ENCODE data around the gene SLC25A10.

The SLC25A10 gene

GRCh38 chr17:81700353-81701287, 11.5 kb upstream of the SLC25A10 start:
- no peak for TF ChIP-seq CTCF (IDR thresholded peaks at IDR 0.05; ENCODE audit: insufficient read depth, low read depth, low read length, missing control alignments)
- DNase-seq (ENCODE audit: low read depth): no peak
- no peak overlapping the region for H3K4me3 ChIP-seq (ENCODE audit: low read depth, low read length)

- DNase-seq (ENCODE audit: low read depth): no peak
- peak overlapping the region; percentile 93 for H3K4me3 ChIP-seq (ENCODE audit: low read depth, low read length)
- TF ChIP-seq CTCF (IDR thresholded peaks at IDR 0.05; ENCODE audit: insufficient read depth, low read depth, low read length, missing control alignments): peak; percentile 9
Measured at GRCh38 chr17:81701288-81702071, 10.6 kb upstream of the SLC25A10 start.

- peak within 1 kb of the TSS; percentile 93 for H3K4me3 ChIP-seq (ENCODE audit: low read depth, low read length)
- DNase-seq (ENCODE audit: low read depth): peak; percentile 96
- TF ChIP-seq CTCF (IDR thresholded peaks at IDR 0.05; ENCODE audit: insufficient read depth, low read depth, low read length, missing control alignments): no peak
Measured at GRCh38 chr17:81702934-81703746, 8.9 kb upstream of the SLC25A10 start, which contains the start of gene MRPL12. MRPL12 (plus strand) TSS chr17:81703367; CDS start chr17:81703502, 135 bp downstream.

DNA sequence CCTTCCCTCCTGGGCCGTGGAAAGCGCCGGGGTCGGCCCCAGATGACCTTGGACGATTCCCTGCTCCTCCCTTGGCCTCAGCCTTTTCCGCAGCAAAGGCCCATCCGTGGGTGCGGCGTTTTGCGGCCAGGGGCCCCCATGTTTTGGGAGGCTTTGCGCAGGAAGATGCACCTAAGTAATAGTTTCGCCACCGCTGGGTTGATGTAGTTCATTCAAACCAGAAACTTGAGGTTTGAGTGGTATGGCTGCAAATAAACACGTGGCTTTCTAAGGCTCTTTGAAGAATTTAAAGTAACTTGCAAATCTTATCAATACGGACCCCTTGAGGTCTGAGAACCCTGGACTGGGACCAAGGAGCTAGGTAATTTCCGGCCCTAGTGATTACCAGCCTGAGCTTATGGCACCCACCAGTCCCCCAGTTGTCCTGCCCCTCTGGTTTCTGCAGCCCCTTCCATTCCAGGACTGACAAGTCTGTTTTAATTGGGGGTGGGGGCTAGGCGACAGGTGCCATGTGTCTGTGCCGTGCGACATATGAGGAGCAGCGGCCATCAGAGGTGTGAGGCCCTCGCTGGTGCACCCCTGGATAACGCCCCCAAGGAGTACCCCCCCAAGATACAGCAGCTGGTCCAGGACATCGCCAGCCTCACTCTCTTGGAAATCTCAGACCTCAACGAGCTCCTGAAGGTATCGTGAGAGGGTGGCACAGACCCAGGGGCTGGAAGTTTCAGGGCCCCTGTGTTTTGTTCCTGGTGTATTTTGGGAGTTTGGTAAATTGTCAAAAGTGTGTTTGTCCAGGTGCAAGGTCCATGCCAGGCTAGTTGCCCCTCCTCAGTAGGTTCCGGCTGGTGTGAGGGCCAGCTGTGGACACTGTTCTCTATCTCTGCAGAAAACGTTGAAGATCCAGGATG, 8.1 kb upstream of the SLC25A10 start:
- H3K4me3 ChIP-seq (ENCODE audit: low read depth, low read length): peak overlapping the region; percentile 93
- DNase-seq (ENCODE audit: low read depth): no peak

DNA sequence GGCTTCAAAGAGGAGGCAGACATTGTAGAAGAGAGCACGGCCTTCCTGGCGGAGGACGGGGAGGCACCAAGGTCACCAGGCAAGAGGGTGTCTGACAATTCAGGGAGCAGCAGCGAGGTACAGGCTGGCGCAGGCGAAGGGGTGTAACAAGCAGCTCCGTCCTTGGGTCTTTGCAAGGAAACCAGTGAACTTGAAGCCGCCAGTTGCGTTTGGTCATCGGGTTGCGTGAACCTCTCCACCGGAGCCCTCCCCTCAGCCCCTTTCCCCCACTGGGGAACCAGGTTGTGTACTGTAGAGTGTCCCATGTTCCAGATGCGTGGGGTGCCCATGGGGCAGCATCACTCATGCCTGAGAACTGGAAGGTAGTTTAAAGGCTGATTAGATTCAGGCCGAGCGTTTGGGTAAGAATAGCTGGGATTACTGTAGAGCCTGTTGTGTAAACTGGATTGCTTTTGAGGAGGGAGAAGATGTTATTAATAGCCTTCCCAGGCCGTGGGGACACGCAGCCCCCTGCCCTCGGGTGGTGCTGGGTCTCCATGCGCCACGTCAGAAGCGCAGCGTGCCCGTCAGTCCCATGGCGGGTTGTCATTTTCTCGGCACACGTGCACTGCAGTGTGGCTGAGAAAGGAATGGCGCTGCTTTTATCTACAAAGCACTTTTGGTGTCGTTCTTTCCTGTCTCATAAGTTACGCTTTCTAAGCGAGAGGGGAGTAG, 6.4 kb upstream of the SLC25A10 start:
- no peak for DNase-seq (ENCODE audit: low read depth)
- H3K4me3 ChIP-seq (ENCODE audit: low read depth, low read length): no peak overlapping the region
- TF ChIP-seq CTCF (IDR thresholded peaks at IDR 0.05; ENCODE audit: insufficient read depth, low read depth, low read length, missing control alignments): no peak

More for the DNA sequence above, 8.1 kb upstream of the SLC25A10 start:
- no peak for TF ChIP-seq CTCF (IDR thresholded peaks at IDR 0.05; ENCODE audit: insufficient read depth, low read depth, low read length, missing control alignments)
